OCI-LY7 (cell line): Measurements from ENCODE around the gene LILRA5. TPM values are rescaled to one million over a fixed set of nuclear protein-coding genes. Genes with fewer than 3 reads are reported as not detected.
"Not testable (repeated sequence)": the region's sequence is repeated elsewhere in the genome, so short reads cannot be mapped to it uniquely, and the experiment has no call there.

ENCODE experiments used
- BruUV-seq: library from RNA; stranded (reverse); fragments of 400-500 nt; replicated peaks from 2 replicates; lab custom pipeline; 2021; lab: Mats Ljungman, UMichigan
- CTCF ChIA-PET: fragments of 300-600 bp; sonication (Branson Sonifier 250); formaldehyde crosslinking; loops from one replicate; lab custom pipeline; 2022; ENCODE audit warnings: antibody characterized with exemption; ENCODE audit not compliant: unreplicated experiment; lab: Charles Lee
- POLR2A ChIA-PET: fragments of 300-600 bp; sonication (Branson Sonifier 250); formaldehyde crosslinking; loops from one replicate; lab custom pipeline; 2022; ENCODE audit warnings: antibody characterized with exemption; lab: Charles Lee
- DNase-seq: peaks from one replicate; pipeline ENCODE4 v3.0.0-alpha.2; 2015; ENCODE audit warnings: low spot score
- H2AFZ ChIP-seq: fragments of 200-600 bp; sonication (generic), shearing (Covaris generic); 2 replicates; pipeline ENCODE4 v1.6.1; 2014; ENCODE audit warnings: mild to moderate bottlenecking, antibody characterized with exemption, low read length, moderate library complexity
- H3K27ac ChIP-seq: fragments of 200-600 bp; sonication (generic); 2 replicates; pipeline ENCODE4 v1.5.1; 2014; ENCODE audit warnings: mixed run types, low read depth, mild to moderate bottlenecking, moderate library complexity, low read length, inconsistent platforms; ENCODE audit not compliant: poor library complexity, severe bottlenecking
- H3K36me3 ChIP-seq: fragments of 200-600 bp; sonication (generic); 2 replicates; pipeline ENCODE4 v1.6.1; 2014; ENCODE audit warnings: mild to moderate bottlenecking, antibody characterized with exemption, low read length, moderate library complexity, mixed read lengths; ENCODE audit not compliant: insufficient read depth
- H3K4me1 ChIP-seq: fragments of 200-600 bp; sonication (generic); 2 replicates; pipeline ENCODE4 v1.5.1; 2014; ENCODE audit warnings: mild to moderate bottlenecking, low read length; ENCODE audit not compliant: insufficient read depth, poor library complexity, severe bottlenecking
- H3K4me2 ChIP-seq: fragments of 200-600 bp; sonication (generic); 2 replicates; pipeline ENCODE4 v1.6.1; 2014; ENCODE audit warnings: mild to moderate bottlenecking, low read length
- H3K4me3 ChIP-seq: fragments of 200-600 bp; sonication (generic); 2 replicates; pipeline ENCODE4 v1.5.1; 2014; ENCODE audit warnings: mild to moderate bottlenecking, low read depth, low read length; ENCODE audit not compliant: poor library complexity, severe bottlenecking
- H3K79me2 ChIP-seq: fragments of 200-600 bp; sonication (generic); 2 replicates; pipeline ENCODE4 v1.6.1; 2016; ENCODE audit warnings: low read depth, mild to moderate bottlenecking, low read length, moderate library complexity, mixed read lengths; ENCODE audit not compliant: insufficient read depth
- H3K9me2 ChIP-seq: fragments of 200-600 bp; sonication (generic); 2 replicates; pipeline ENCODE4 v1.6.1; 2016; ENCODE audit warnings: mild to moderate bottlenecking, low read length, mixed read lengths; ENCODE audit not compliant: insufficient read depth
- H3K9me3 ChIP-seq: fragments of 200-600 bp; sonication (generic); 2 replicates; pipeline ENCODE4 v1.6.1; 2014; ENCODE audit warnings: mild to moderate bottlenecking, mixed run types, low read length, mixed read lengths
- H4K20me1 ChIP-seq: fragments of 200-600 bp; sonication (generic); 2 replicates; pipeline ENCODE4 v1.6.1; 2014; ENCODE audit warnings: mild to moderate bottlenecking, antibody characterized with exemption, low read length, moderate library complexity, mixed read lengths; ENCODE audit not compliant: insufficient read depth
- EZH2phosphoT487 ChIP-seq: fragments of 200-600 bp; sonication (generic); IDR thresholded peaks from 2 replicates; pipeline ENCODE4 v1.6.1; 2018; ENCODE audit warnings: low read depth, borderline replicate concordance, mild to moderate bottlenecking, mixed run types, antibody characterized with exemption, low read length, moderate library complexity, mixed read lengths
- intact Hi-C: fragments of 100-400 bp; cut with micrococcal nuclease; formaldehyde crosslinking; loops from one replicate; pipeline ENCODE4 v1.10.0; 2022; ENCODE audit not compliant: unreplicated experiment
- total RNA-seq, 2 experiments: library from RNA; depleted of rRNA in 1 of 2; stranded (reverse); fragments of >200 nt in 1 of 2; shearing (Covaris generic) in 1 of 2; gene quantifications; 2 replicates each; pipeline ENCODE4 v1.2.3, GENCODE V29; 2014 to 2022
- TF ChIP-seq, protein P1 (sequence below): fragments of 200-600 bp; sonication (generic); conservative IDR thresholded peaks from 2 replicates; pipeline ENCODE4 v1.5.1; 2014; ENCODE audit warnings: mild to moderate bottlenecking, antibody characterized with exemption, low read length, moderate library complexity, mixed read lengths

The LILRA5 gene
- total RNA-seq, 2 experiments from 2014 or later, result not detected

- no TSS peak for BruUV-seq
- Histone ChIP-seq H3K9me3 (no peaks in the 10 kb centered on the region), H3K27ac (no peak overlapping the region), H3K79me2 (no peaks in the 10 kb centered on the region), H3K9me2 (no peaks in the 10 kb centered on the region), H3K4me3 (no peak overlapping the region), H2AFZ (no peak overlapping the region), H3K4me2 (no peak overlapping the region), H3K4me1 (peaks cover 18% of the 10 kb centered on the region), H3K36me3 (no peaks in the 10 kb centered on the region), H4K20me1 (no peaks in the 10 kb centered on the region)
- DNase-seq, result no peak
- CTCF ChIA-PET, result no interaction called here
- POLR2A ChIA-PET, result no interaction called here
- intact Hi-C loops, result no loop called here
- no peak for TF ChIP-seq EZH2phosphoT487
- TF ChIP-seq, protein P1, sequence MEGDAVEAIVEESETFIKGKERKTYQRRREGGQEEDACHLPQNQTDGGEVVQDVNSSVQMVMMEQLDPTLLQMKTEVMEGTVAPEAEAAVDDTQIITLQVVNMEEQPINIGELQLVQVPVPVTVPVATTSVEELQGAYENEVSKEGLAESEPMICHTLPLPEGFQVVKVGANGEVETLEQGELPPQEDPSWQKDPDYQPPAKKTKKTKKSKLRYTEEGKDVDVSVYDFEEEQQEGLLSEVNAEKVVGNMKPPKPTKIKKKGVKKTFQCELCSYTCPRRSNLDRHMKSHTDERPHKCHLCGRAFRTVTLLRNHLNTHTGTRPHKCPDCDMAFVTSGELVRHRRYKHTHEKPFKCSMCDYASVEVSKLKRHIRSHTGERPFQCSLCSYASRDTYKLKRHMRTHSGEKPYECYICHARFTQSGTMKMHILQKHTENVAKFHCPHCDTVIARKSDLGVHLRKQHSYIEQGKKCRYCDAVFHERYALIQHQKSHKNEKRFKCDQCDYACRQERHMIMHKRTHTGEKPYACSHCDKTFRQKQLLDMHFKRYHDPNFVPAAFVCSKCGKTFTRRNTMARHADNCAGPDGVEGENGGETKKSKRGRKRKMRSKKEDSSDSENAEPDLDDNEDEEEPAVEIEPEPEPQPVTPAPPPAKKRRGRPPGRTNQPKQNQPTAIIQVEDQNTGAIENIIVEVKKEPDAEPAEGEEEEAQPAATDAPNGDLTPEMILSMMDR, result no peak
Measured at GRCh38 chr19:54287456-54287855, 25.5 kb downstream of the LILRA5 start.

- H2AFZ ChIP-seq, H3K27ac ChIP-seq, H4K20me1 ChIP-seq, DNase-seq, H3K9me2 ChIP-seq, H3K4me3 ChIP-seq, BruUV-seq, H3K9me3 ChIP-seq, H3K36me3 ChIP-seq, CTCF ChIA-PET, POLR2A ChIA-PET, intact Hi-C loops, H3K4me2 ChIP-seq, H3K79me2 ChIP-seq: not testable (repeated sequence)
- H3K4me1 ChIP-seq, result peaks cover 20% of the 10 kb centered on the region
Measured at GRCh38 chr19:54286283-54286682, 26.7 kb downstream of the LILRA5 start.

DNA sequence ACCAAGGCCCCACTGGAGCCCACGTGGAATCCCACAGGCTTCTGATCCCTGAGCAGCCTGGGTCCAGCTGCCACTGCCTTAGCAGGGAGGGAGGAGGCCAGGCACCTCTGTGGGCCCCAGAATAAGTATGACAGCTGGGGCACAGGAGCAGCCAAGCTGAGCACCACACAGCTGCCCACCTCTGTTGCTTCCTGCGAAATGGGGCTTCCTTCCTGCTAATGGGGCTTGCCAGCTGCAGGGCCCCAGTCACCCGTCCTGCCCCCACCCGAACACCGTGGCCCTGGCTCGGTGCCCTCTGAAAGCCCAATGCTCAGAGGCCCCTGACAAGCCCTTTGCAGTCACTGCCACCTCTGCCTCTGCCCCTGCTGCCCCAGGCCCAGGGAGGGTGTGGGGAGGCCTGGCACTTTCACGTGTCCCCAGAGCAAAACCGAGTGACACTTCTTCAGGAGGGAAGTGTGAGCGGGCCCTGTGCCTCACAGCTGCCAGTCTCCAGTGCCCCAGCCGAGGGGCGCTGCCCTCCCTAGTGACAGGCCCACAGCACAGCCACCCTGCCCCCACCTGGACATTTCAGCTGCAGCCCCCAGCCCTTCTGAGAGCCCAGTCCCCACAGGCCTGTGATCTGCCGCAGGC lies 27.4 kb downstream of the LILRA5 start:
- H3K9me2 ChIP-seq, intact Hi-C loops, H3K79me2 ChIP-seq, H4K20me1 ChIP-seq, DNase-seq, POLR2A ChIA-PET, H2AFZ ChIP-seq, BruUV-seq, H3K9me3 ChIP-seq, H3K4me3 ChIP-seq, CTCF ChIA-PET, H3K36me3 ChIP-seq, H3K27ac ChIP-seq: not testable (repeated sequence)
- H3K4me1 ChIP-seq, result peaks cover 22% of the 10 kb centered on the region
- H3K4me2 ChIP-seq, result peak overlapping the region; percentile 24; the same call in 1 of the 2 replicates
